SW480 (cell line): ENCODE measurements around the gene LRPAP1.
"Not testable (repeated sequence)": the region's sequence is repeated elsewhere in the genome, so short reads cannot be mapped to it uniquely, and the experiment has no call there.

Experiments used
- DNase-seq: peaks from one replicate; pipeline ENCODE4 v3.0.0-alpha.2; 2016; ENCODE audit warnings: low spot score

The LRPAP1 gene

GRCh38 chr4:3531879-3532750 is at the start of gene LRPAP1:
LRPAP1 (minus strand) TSS chr4:3532422; CDS start chr4:3532412, 10 bp downstream.
- DNase-seq, result peak; percentile 71

- not testable (repeated sequence) for DNase-seq
Measured at GRCh38 chr4:3581334-3582090, 49.3 kb upstream of the LRPAP1 start.

- DNase-seq, result not testable (repeated sequence)
Measured at GRCh38 chr4:3580859-3581258, 48.6 kb upstream of the LRPAP1 start.

- DNase-seq, result not testable (repeated sequence)
Measured at GRCh38 chr4:3578527-3579144, 46.4 kb upstream of the LRPAP1 start.

GRCh38 chr4:3578052-3578451 is 45.8 kb upstream of the LRPAP1 start:
- DNase-seq, result not testable (repeated sequence)

GRCh38 chr4:3577208-3577892 is 45.1 kb upstream of the LRPAP1 start:
- not testable (repeated sequence) for DNase-seq

- DNase-seq, result not testable (repeated sequence)
Measured at GRCh38 chr4:3576533-3577207, 44.4 kb upstream of the LRPAP1 start.

GRCh38 chr4:3575426-3576369 is 43.5 kb upstream of the LRPAP1 start:
- DNase-seq, result not testable (repeated sequence)

- DNase-seq, result not testable (repeated sequence)
Measured at GRCh38 chr4:3574865-3575264, 42.6 kb upstream of the LRPAP1 start.

GRCh38 chr4:3574346-3574745 is 42.1 kb upstream of the LRPAP1 start:
- not testable (repeated sequence) for DNase-seq

- no peak for DNase-seq
Measured at GRCh38 chr4:3573131-3573530, 40.9 kb upstream of the LRPAP1 start.

GRCh38 chr4:3572363-3572762 is 40.1 kb upstream of the LRPAP1 start:
- no peak for DNase-seq

GRCh38 chr4:3571921-3572320 is 39.7 kb upstream of the LRPAP1 start:
- DNase-seq, result no peak

GRCh38 chr4:3570923-3571322 is 38.7 kb upstream of the LRPAP1 start:
- DNase-seq, result not testable (repeated sequence)

- DNase-seq, result not testable (repeated sequence)
Measured at GRCh38 chr4:3569611-3570010, 37.4 kb upstream of the LRPAP1 start.

- DNase-seq, result not testable (repeated sequence)
Measured at GRCh38 chr4:3566701-3567100, 34.5 kb upstream of the LRPAP1 start.

GRCh38 chr4:3566301-3566700 is 34.1 kb upstream of the LRPAP1 start:
- DNase-seq, result not testable (repeated sequence)

- DNase-seq, result not testable (repeated sequence)
Measured at GRCh38 chr4:3564948-3565347, 32.7 kb upstream of the LRPAP1 start.

- DNase-seq, result no peak
Measured at GRCh38 chr4:3563403-3563802, 31.2 kb upstream of the LRPAP1 start.

- DNase-seq, result not testable (repeated sequence)
Measured at GRCh38 chr4:3562127-3562526, 29.9 kb upstream of the LRPAP1 start.
